ENCODE measurements around the gene MMP20. TPM values are rescaled to one million over a fixed set of nuclear protein-coding genes. Genes with fewer than 3 reads are reported as not detected.
"Not testable (repeated sequence)": the region's sequence is repeated elsewhere in the genome, so short reads cannot be mapped to it uniquely, and the experiment has no call there.

MMP20 gene
- polyA plus RNA-seq, 1 donor (not counting 4 experiments of a cell fraction or from before 2014, with no cell fraction given) = not detected

- dilution Hi-C loops (cut with MboI; ENCODE audit: extremely low pct_ligation_motif_present, low sequenced_read_pairs) = no loop called here
- Histone ChIP-seq H3K79me2 (ENCODE audit: control insufficient read depth, insufficient read depth, low read length) (no peaks in the 10 kb centered on the region), H3K4me2 (ENCODE audit: control insufficient read depth, extremely low read depth, insufficient read depth, low read depth, low read length) (no peak overlapping the region), H2AFZ (ENCODE audit: control insufficient read depth, low read length) (no peak overlapping the region), H3K27me3 (ENCODE audit: control insufficient read depth, extremely low read depth, insufficient read depth, low read length) (peaks cover 8% of the 10 kb centered on the region), H3K4me3 (ENCODE audit: control insufficient read depth in 2 of 3, extremely low read depth in 1 of 3, insufficient read depth in 2 of 3, low read depth in 1 of 3, low read length in 3 of 3) (no peak overlapping the region), H3K9me1 (ENCODE audit: control insufficient read depth, extremely low read depth, insufficient read depth, low read length) (no peaks in the 10 kb centered on the region), H3K4me1 (ENCODE audit: control insufficient read depth, extremely low read depth, insufficient read depth, low read length) (no peaks in the 10 kb centered on the region), H3K9ac (ENCODE audit: control insufficient read depth, extremely low read depth, insufficient read depth, low read length) (no peak overlapping the region), H3K9me3 (ENCODE audit: control insufficient read depth, low read depth, low read length) (no peaks in the 10 kb centered on the region), H4K20me1 (ENCODE audit: control insufficient read depth, extremely low read depth, insufficient read depth, low read length) (no peaks in the 10 kb centered on the region), H3K36me3 (ENCODE audit: control insufficient read depth in 2 of 2, extremely low read depth in 1 of 2, insufficient read depth in 2 of 2, low read length in 2 of 2) (no peaks in the 10 kb centered on the region), H3K27ac (ENCODE audit: control insufficient read depth, insufficient read depth, low read length) (no peak overlapping the region)
- DNase-seq (ENCODE audit: low read depth, low spot score) (no peak), FAIRE-seq (no peak)
- TF ChIP-seq CTCF (optimal IDR thresholded peaks at IDR 0.05 in 1 of 3, IDR thresholded peaks at IDR 0.05 in 1 of 3, conservative IDR thresholded peaks at IDR 0.05 in 1 of 3; ENCODE audit: extremely low read depth in 1 of 3, insufficient read depth in 2 of 3, low read length in 3 of 3) (no peak), EZH2 (IDR thresholded peaks at IDR 0.05; ENCODE audit: low read length) (no peak)
Observed at GRCh38 chr11:102630598-102631448, 5.7 kb upstream of the MMP20 start.

- not testable (repeated sequence) for H3K27ac ChIP-seq (ENCODE audit: control insufficient read depth, insufficient read depth, low read length); FAIRE-seq; H3K4me2 ChIP-seq (ENCODE audit: control insufficient read depth, extremely low read depth, insufficient read depth, low read depth, low read length)
Observed at GRCh38 chr11:102629908-102630307, 4.8 kb upstream of the MMP20 start.

More at GRCh38 chr11:102629908-102630307, 4.8 kb upstream of the MMP20 start:
- H3K9me3 ChIP-seq (ENCODE audit: control insufficient read depth, low read depth, low read length); H3K4me1 ChIP-seq (ENCODE audit: control insufficient read depth, extremely low read depth, insufficient read depth, low read length); H3K36me3 ChIP-seq (ENCODE audit: control insufficient read depth in 2 of 2, extremely low read depth in 1 of 2, insufficient read depth in 2 of 2, low read length in 2 of 2); H4K20me1 ChIP-seq (ENCODE audit: control insufficient read depth, extremely low read depth, insufficient read depth, low read length); dilution Hi-C loops (cut with MboI; ENCODE audit: extremely low pct_ligation_motif_present, low sequenced_read_pairs); H3K9ac ChIP-seq (ENCODE audit: control insufficient read depth, extremely low read depth, insufficient read depth, low read length); H3K27me3 ChIP-seq (ENCODE audit: control insufficient read depth, extremely low read depth, insufficient read depth, low read length); H3K9me1 ChIP-seq (ENCODE audit: control insufficient read depth, extremely low read depth, insufficient read depth, low read length); H3K4me3 ChIP-seq (ENCODE audit: control insufficient read depth in 2 of 3, extremely low read depth in 1 of 3, insufficient read depth in 2 of 3, low read depth in 1 of 3, low read length in 3 of 3); H3K79me2 ChIP-seq (ENCODE audit: control insufficient read depth, insufficient read depth, low read length); DNase-seq (ENCODE audit: low read depth, low spot score); H2AFZ ChIP-seq (ENCODE audit: control insufficient read depth, low read length): not testable (repeated sequence)
